ENCODE measurements around the gene LCE2C. TPM values are rescaled to one million over a fixed set of nuclear protein-coding genes. Genes with fewer than 3 reads are reported as not detected.

Gene LCE2C
- total RNA-seq, 1 experiment from 2014 or later, result not detected

GRCh38 chr1:152645146-152645545 lies 29.9 kb upstream of the LCE2C start:
- in situ Hi-C loops (cut with HindIII; ENCODE audit: low pct_unique_long_range_greater_than_20kb, low sequenced_read_pairs) (no loop called here), intact Hi-C loops (cut with micrococcal nuclease; ENCODE audit: unreplicated experiment) (no loop called here)
- ATAC-seq (no peak), DNase-seq (ENCODE audit: low read depth, low spot score) (no peak)
- no peaks in the 10 kb centered on the region; the same call in 1 of the 2 replicates for H3K27me3 ChIP-seq (ENCODE audit: control insufficient read depth, insufficient read depth, low read length)
- no peak overlapping the region for H3K27ac ChIP-seq (ENCODE audit: low read length)
- no peaks in the 10 kb centered on the region for H3K9me3 ChIP-seq (ENCODE audit: control insufficient read depth, insufficient read depth, low read depth, low read length)
- ChIA-PET POLR2A (interaction anchor here (0.6 kb wide), 1 partner anchor 8 kb away, joined by 3 read pairs; no protein-coding TSS in a partner anchor), CTCF (interaction anchor here (0.6 kb wide), 1 partner anchor 498 kb away, joined by 3 read pairs; no protein-coding TSS in a partner anchor)
- TF ChIP-seq REST (IDR thresholded peaks at IDR 0.05; ENCODE audit: insufficient read depth in 1 of 2, low read depth in 2 of 2, low read length in 1 of 2) (no peak), SIN3A (IDR thresholded peaks at IDR 0.05; ENCODE audit: borderline replicate concordance, insufficient read depth, low read depth, low read length) (no peak), POLR2AphosphoS5 (IDR thresholded peaks at IDR 0.05; ENCODE audit: low read depth, low read length) (no peak)
- H3K36me3 ChIP-seq (ENCODE audit: control insufficient read depth, insufficient read depth, low read length), result no peaks in the 10 kb centered on the region
- H3K4me3 ChIP-seq (ENCODE audit: low read depth in 2 of 2, low read length in 2 of 2), result no peak overlapping the region
- no peaks in the 10 kb centered on the region for H3K4me1 ChIP-seq (ENCODE audit: control insufficient read depth, insufficient read depth, low read length)
- BruUV-seq (replicated peaks), result no TSS peak

GRCh38 chr1:152646656-152647055 lies 28.4 kb upstream of the LCE2C start:
- TF ChIP-seq TCF7L2 (IDR thresholded peaks at IDR 0.05; ENCODE audit: low read depth, low read length) (no peak), CTCF (IDR thresholded peaks at IDR 0.05) (no peak), POLR2AphosphoS5 (IDR thresholded peaks at IDR 0.05; ENCODE audit: low read depth, low read length) (no peak), REST (IDR thresholded peaks at IDR 0.05; ENCODE audit: insufficient read depth in 1 of 2, low read depth in 2 of 2, low read length in 1 of 2) (no peak), SIN3A (IDR thresholded peaks at IDR 0.05; ENCODE audit: borderline replicate concordance, insufficient read depth, low read depth, low read length) (no peak)
- no peaks in the 10 kb centered on the region for H3K36me3 ChIP-seq (ENCODE audit: control insufficient read depth, insufficient read depth, low read length)
- no peak overlapping the region for H3K27ac ChIP-seq (ENCODE audit: low read length)
- no peaks in the 10 kb centered on the region for H3K4me1 ChIP-seq (ENCODE audit: control insufficient read depth, insufficient read depth, low read length)
- BruUV-seq (replicated peaks), result no TSS peak
- no peak for ATAC-seq
- ChIA-PET CTCF (no interaction called here), POLR2A (no interaction called here)
- no peak overlapping the region for H3K4me3 ChIP-seq (ENCODE audit: low read depth in 2 of 2, low read length in 2 of 2)
- H3K9me3 ChIP-seq (ENCODE audit: control insufficient read depth, insufficient read depth, low read depth, low read length), result no peaks in the 10 kb centered on the region
- intact Hi-C loops (cut with micrococcal nuclease; ENCODE audit: unreplicated experiment) (no loop called here), in situ Hi-C loops (cut with HindIII; ENCODE audit: low pct_unique_long_range_greater_than_20kb, low sequenced_read_pairs) (no loop called here)
- no peak for DNase-seq (ENCODE audit: low read depth, low spot score)
- no peaks in the 10 kb centered on the region; the same call in 1 of the 2 replicates for H3K27me3 ChIP-seq (ENCODE audit: control insufficient read depth, insufficient read depth, low read length)

Measured in Panc1 (cell line).